ENCODE results near the gene TLN1. TPM values are rescaled to one million over a fixed set of nuclear protein-coding genes. Genes with fewer than 3 reads are reported as not detected.

Gene TLN1
- total RNA-seq, 1 experiment from 2014 or later = 173 TPM

- intact Hi-C loops (cut with micrococcal nuclease; ENCODE audit: unreplicated experiment) = no loop called here
- Histone ChIP-seq H3K36me3 (ENCODE audit: insufficient read depth, low read length, poor library complexity, severe bottlenecking) (peaks cover 5% of the 10 kb centered on the region), H3K27ac (ENCODE audit: low read depth, low read length, poor library complexity, severe bottlenecking) (no peak overlapping the region), H3K4me1 (ENCODE audit: insufficient read depth, low read length, poor library complexity, severe bottlenecking) (no peaks in the 10 kb centered on the region), H3K9me3 (ENCODE audit: low read depth, low read length, poor library complexity, severe bottlenecking) (no peaks in the 10 kb centered on the region), H3K4me3 (ENCODE audit: low read depth, low read length, poor library complexity, severe bottlenecking) (no peak overlapping the region), H3K27me3 (replicated peaks; ENCODE audit: insufficient read depth, low read depth, low read length, poor library complexity) (no peaks in the 10 kb centered on the region)
- CTCF ChIA-PET = no interaction called here
- no TSS peak for BruUV-seq (replicated peaks)
- DNase-seq (ENCODE audit: low spot score) = no peak
- TF ChIP-seq EZH2 (IDR thresholded peaks at IDR 0.05; ENCODE audit: borderline replicate concordance, low read depth, low read length, poor library complexity, severe bottlenecking) = no peak
- TF ChIP-seq, protein P1, sequence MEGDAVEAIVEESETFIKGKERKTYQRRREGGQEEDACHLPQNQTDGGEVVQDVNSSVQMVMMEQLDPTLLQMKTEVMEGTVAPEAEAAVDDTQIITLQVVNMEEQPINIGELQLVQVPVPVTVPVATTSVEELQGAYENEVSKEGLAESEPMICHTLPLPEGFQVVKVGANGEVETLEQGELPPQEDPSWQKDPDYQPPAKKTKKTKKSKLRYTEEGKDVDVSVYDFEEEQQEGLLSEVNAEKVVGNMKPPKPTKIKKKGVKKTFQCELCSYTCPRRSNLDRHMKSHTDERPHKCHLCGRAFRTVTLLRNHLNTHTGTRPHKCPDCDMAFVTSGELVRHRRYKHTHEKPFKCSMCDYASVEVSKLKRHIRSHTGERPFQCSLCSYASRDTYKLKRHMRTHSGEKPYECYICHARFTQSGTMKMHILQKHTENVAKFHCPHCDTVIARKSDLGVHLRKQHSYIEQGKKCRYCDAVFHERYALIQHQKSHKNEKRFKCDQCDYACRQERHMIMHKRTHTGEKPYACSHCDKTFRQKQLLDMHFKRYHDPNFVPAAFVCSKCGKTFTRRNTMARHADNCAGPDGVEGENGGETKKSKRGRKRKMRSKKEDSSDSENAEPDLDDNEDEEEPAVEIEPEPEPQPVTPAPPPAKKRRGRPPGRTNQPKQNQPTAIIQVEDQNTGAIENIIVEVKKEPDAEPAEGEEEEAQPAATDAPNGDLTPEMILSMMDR (conservative IDR thresholded peaks at IDR 0.05; ENCODE audit: low read depth, low read length) = no peak
- POLR2A ChIA-PET (ENCODE audit: low non-redundant PET) = no interaction called here
These were observed 49.3 kb downstream of the TLN1 start for GRCh38 chr9:35682520-35683315.

DNA sequence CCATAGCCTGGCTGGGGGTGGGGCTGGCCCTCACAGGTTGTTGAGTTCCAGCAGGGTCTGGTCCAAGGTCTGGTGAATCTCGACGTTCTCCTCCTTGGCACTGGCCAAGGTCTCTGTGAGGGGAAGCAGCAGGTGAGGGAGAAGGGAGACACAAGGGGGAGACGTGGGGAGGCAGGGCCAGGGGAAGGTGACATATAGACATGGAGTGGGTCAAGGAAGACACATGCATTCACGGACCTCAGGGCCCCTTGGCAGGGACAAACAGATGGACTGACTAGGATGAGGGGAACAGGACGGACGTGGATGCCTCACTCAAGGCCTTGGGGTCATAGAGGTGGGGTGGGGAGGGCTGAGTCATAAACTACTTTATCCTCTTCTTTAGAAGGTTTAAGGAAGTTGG, 49.9 kb downstream of the TLN1 start:
- Histone ChIP-seq H3K27me3 (replicated peaks; ENCODE audit: insufficient read depth, low read depth, low read length, poor library complexity) (no peaks in the 10 kb centered on the region), H3K4me1 (ENCODE audit: insufficient read depth, low read length, poor library complexity, severe bottlenecking) (no peaks in the 10 kb centered on the region), H3K36me3 (ENCODE audit: insufficient read depth, low read length, poor library complexity, severe bottlenecking) (peaks cover 5% of the 10 kb centered on the region), H3K9me3 (ENCODE audit: low read depth, low read length, poor library complexity, severe bottlenecking) (no peaks in the 10 kb centered on the region), H3K4me3 (ENCODE audit: low read depth, low read length, poor library complexity, severe bottlenecking) (no peak overlapping the region), H3K27ac (ENCODE audit: low read depth, low read length, poor library complexity, severe bottlenecking) (no peak overlapping the region)
- ChIA-PET CTCF (no interaction called here), POLR2A (ENCODE audit: low non-redundant PET) (no interaction called here)
- TF ChIP-seq, protein P1 (conservative IDR thresholded peaks at IDR 0.05; ENCODE audit: low read depth, low read length) = no peak
- TF ChIP-seq EZH2 (IDR thresholded peaks at IDR 0.05; ENCODE audit: borderline replicate concordance, low read depth, low read length, poor library complexity, severe bottlenecking) = no peak
- no TSS peak for BruUV-seq (replicated peaks)
- no peak for DNase-seq (ENCODE audit: low spot score)
- intact Hi-C loops (cut with micrococcal nuclease; ENCODE audit: unreplicated experiment) = no loop called here

- Histone ChIP-seq H3K27me3 (replicated peaks; ENCODE audit: insufficient read depth, low read depth, low read length, poor library complexity) (no peaks in the 10 kb centered on the region), H3K4me3 (ENCODE audit: low read depth, low read length, poor library complexity, severe bottlenecking) (no peak overlapping the region), H3K4me1 (ENCODE audit: insufficient read depth, low read length, poor library complexity, severe bottlenecking) (no peaks in the 10 kb centered on the region), H3K27ac (ENCODE audit: low read depth, low read length, poor library complexity, severe bottlenecking) (no peak overlapping the region), H3K36me3 (ENCODE audit: insufficient read depth, low read length, poor library complexity, severe bottlenecking) (peaks cover 5% of the 10 kb centered on the region), H3K9me3 (ENCODE audit: low read depth, low read length, poor library complexity, severe bottlenecking) (no peaks in the 10 kb centered on the region)
- ChIA-PET CTCF (no interaction called here), POLR2A (ENCODE audit: low non-redundant PET) (no interaction called here)
- no TSS peak for BruUV-seq (replicated peaks)
- no peak for DNase-seq (ENCODE audit: low spot score)
- TF ChIP-seq, protein P1 (conservative IDR thresholded peaks at IDR 0.05; ENCODE audit: low read depth, low read length) = no peak
- no peak for TF ChIP-seq EZH2 (IDR thresholded peaks at IDR 0.05; ENCODE audit: borderline replicate concordance, low read depth, low read length, poor library complexity, severe bottlenecking)
- intact Hi-C loops (cut with micrococcal nuclease; ENCODE audit: unreplicated experiment) = no loop called here
These were observed 50.5 kb downstream of the TLN1 start for GRCh38 chr9:35681341-35682002.

Measured in A673 (cell line).